Heart left ventricle (tissue), 13 donors: ENCODE measurements around the gene ATP5F1A.

Source experiments
- CTCF ChIP-seq, 12 donors: fragments of 200-600 bp; sonication (generic) in 4 of 12; IDR thresholded peaks; one replicate each; pipeline versions ENCODE4 v1.5.0 to v1.8.0; 2018 to 2022; ENCODE audit warnings: antibody characterized with exemption in 12 of 12, mild to moderate bottlenecking in 5 of 12
- POLR2A ChIP-seq, 2 donors: fragments of 450-650 bp; IDR thresholded peaks; one replicate each; pipeline ENCODE4 v1.6.1; 2017; ENCODE audit warnings: antibody characterized with exemption in 2 of 2, mild to moderate bottlenecking in 2 of 2, moderate library complexity in 2 of 2
- donor health status: ischemic (EF 13 %, LVEDD 7.1; RV severe dilation, severe dysfunction).
- donor health status: DM: no; HTN: yes; CAD: no.
- donor health status: DM: no; HTN: no; CAD: no.
- donor health status: ischemic (EF 25% LVEDD 6.9; RV normal size, moderate dysfunction).
- donor health status: ischemic (EF 25% LVEDD 5.7; RV mildly dilated, moderate dysfunction).
- donor health status: ischemic (EF 35%, LVEDD 5.7; RV mildly dilated, moderate dysfunction).
- donor health status: nonischemic (EF 11% LVEDD 7.7; RV severe dilation, severe dysfunction).
- donor health status: DM: yes; HTN: yes; CAD: no.
- donor health status: PGD.
- donor health status: ischemic (EF 29% LVEDD 5.4; RV normal size, mild dysfunction).
- donor health status: nonischemic (EF 23%, LVEDD 6.1; RV moderate dilation, normal function).

GRCh38 chr18:46133534-46133933, 35.4 kb upstream of the ATP5F1A start:
- no peak for TF ChIP-seq POLR2A (IDR thresholded peaks at IDR 0.05)
- no peak for TF ChIP-seq CTCF (IDR thresholded peaks at IDR 0.05)
